ENCODE measurements around the gene CAND2.

CAND2 gene

GRCh38 chr3:12756175-12756574 lies 40.3 kb upstream of the CAND2 start:
- Histone ChIP-seq H3K27me3 (no peaks in the 10 kb centered on the region), H3K9me3 (no peaks in the 10 kb centered on the region), H4K20me1 (no peaks in the 10 kb centered on the region), H3K36me3 (no peaks in the 10 kb centered on the region), H3K27ac (no peak overlapping the region), H3K9ac (no peak overlapping the region), H3K4me1 (peaks cover 22% of the 10 kb centered on the region), H3K4me3 (no peak overlapping the region), H3K4me2 (no peak overlapping the region)
- TF ChIP-seq Cebpa-rat (IDR thresholded peaks at IDR 0.05): peak; percentile 56; the same call in 1 of the 2 replicates

DNA sequence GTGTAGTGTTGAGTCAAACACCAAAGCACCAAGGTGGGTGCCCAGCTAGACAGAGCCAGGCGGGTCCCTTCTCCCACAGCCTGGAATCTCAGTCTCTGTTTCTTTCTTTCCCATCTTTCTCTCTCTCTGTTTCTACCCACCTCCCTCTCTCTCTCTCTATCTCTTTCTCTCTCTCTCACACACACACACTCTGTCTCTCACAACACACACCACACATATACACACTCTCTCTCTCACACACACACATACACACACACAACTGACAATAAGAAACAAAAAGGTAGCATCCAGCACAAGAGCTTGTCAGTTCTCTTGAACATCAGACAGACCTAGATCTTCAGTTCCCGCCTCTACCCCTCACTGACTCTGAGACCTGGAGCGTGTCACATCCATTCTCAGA lies 39.8 kb upstream of the CAND2 start:
- H3K9ac ChIP-seq: no peak overlapping the region
- no peaks in the 10 kb centered on the region for H3K36me3 ChIP-seq
- no peak overlapping the region for H3K4me3 ChIP-seq
- no peak overlapping the region for H3K27ac ChIP-seq
- H4K20me1 ChIP-seq: no peaks in the 10 kb centered on the region
- no peak overlapping the region for H3K4me2 ChIP-seq
- H3K27me3 ChIP-seq: no peaks in the 10 kb centered on the region
- no peak for TF ChIP-seq Cebpa-rat (IDR thresholded peaks at IDR 0.05)
- H3K9me3 ChIP-seq: no peaks in the 10 kb centered on the region
- peaks cover 22% of the 10 kb centered on the region for H3K4me1 ChIP-seq

- H3K9ac ChIP-seq: no peak overlapping the region
- H4K20me1 ChIP-seq: no peaks in the 10 kb centered on the region
- H3K4me3 ChIP-seq: no peak overlapping the region
- no peak overlapping the region for H3K27ac ChIP-seq
- H3K4me2 ChIP-seq: no peak overlapping the region
- H3K36me3 ChIP-seq: no peaks in the 10 kb centered on the region
- H3K4me1 ChIP-seq: peaks cover 24% of the 10 kb centered on the region
- no peaks in the 10 kb centered on the region for H3K27me3 ChIP-seq
- no peak for TF ChIP-seq Cebpa-rat (IDR thresholded peaks at IDR 0.05)
- H3K9me3 ChIP-seq: no peaks in the 10 kb centered on the region
Observed at GRCh38 chr3:12758025-12758781, 38.3 kb upstream of the CAND2 start.

- H3K9ac ChIP-seq: no peak within 1 kb of the TSS
- H3K27ac ChIP-seq: 0 out of 2 replicates have a peak within 1 kb of the TSS, but pooled peaks have one; percentile 37
- no peaks in the 10 kb centered on the region for H3K27me3 ChIP-seq
- peaks cover 28% of the 10 kb centered on the region for H3K4me1 ChIP-seq
- no peak within 1 kb of the TSS for H3K4me3 ChIP-seq
- H4K20me1 ChIP-seq: no peaks in the 10 kb centered on the region
- peak within 1 kb of the TSS; percentile 20 for H3K4me2 ChIP-seq
- H3K9me3 ChIP-seq: no peaks in the 10 kb centered on the region
- H3K36me3 ChIP-seq: no peaks in the 10 kb centered on the region
- TF ChIP-seq Cebpa-rat (IDR thresholded peaks at IDR 0.05): no peak
Observed at GRCh38 chr3:12759097-12759679, 37.3 kb upstream of the CAND2 start, which contains the start of gene TMEM40. TSS of gene TMEM40 (minus strand) at chr3:12759259. CDS start at chr3:12749832, 9,427 bp downstream.

DNA sequence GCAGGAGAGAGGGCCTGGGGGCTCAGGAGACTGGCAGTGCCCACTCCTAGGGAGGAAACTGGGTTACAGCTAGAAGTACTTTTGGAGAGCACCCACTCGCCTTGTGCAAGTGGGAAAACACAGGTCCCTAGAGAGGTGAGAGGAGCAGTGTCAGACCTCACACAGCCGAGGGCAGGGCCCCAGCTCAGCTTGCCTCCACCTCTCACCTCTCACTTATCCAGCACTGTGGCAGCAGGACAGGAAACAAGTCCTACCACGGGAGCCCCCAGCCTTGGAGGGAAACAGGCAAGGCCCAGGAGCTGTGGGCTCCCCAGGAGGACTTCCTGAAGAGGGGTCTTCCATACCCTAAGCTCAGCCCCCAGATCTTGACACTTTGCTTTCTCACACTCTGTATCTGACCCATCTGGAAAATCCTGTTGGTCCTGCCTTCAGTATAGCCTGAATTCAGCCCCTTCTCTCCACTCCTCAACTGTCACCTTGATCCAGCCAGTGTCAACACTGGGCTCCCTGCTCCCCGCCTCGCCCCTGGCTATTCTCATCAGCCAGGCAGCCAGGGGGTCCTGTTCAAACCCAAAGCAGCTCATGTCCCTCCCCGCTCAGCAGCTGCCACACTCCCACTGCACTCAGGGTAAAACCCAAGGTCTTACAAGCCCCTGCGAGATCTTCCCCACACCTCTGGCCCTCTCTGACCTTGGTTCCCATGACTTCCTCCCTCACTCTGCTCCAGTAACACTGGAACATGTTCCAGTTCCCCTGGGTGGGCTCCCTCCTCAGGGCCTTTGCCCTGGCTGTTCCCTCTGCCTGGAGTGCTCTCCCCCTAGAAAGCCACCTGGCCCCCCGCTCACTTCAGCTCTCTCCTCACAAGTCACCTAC lies 36.6 kb upstream of the CAND2 start:
- Histone ChIP-seq H3K4me2 (peak overlapping the region; percentile 20), H4K20me1 (no peaks in the 10 kb centered on the region), H3K9ac (no peak overlapping the region), H3K27ac (0 out of 2 replicates have a peak overlapping the region, but pooled peaks have one; percentile 37), H3K27me3 (no peaks in the 10 kb centered on the region), H3K9me3 (no peaks in the 10 kb centered on the region), H3K36me3 (no peaks in the 10 kb centered on the region), H3K4me3 (no peak overlapping the region), H3K4me1 (peaks cover 28% of the 10 kb centered on the region)
- TF ChIP-seq Cebpa-rat (IDR thresholded peaks at IDR 0.05): no peak

- peaks cover 16% of the 10 kb centered on the region for H3K4me1 ChIP-seq
Observed at GRCh38 chr3:12764171-12764776, 32.2 kb upstream of the CAND2 start.

GRCh38 chr3:12766541-12766940 lies 29.9 kb upstream of the CAND2 start:
- TF ChIP-seq Cebpa-rat (IDR thresholded peaks at IDR 0.05): no peak
- Histone ChIP-seq H3K9me3 (no peaks in the 10 kb centered on the region), H3K4me2 (no peak overlapping the region), H3K27me3 (no peaks in the 10 kb centered on the region), H4K20me1 (no peaks in the 10 kb centered on the region), H3K4me3 (no peak overlapping the region), H3K9ac (no peak overlapping the region), H3K4me1 (peaks cover 6% of the 10 kb centered on the region), H3K36me3 (no peaks in the 10 kb centered on the region), H3K27ac (no peak overlapping the region)

More at GRCh38 chr3:12764171-12764776, 32.2 kb upstream of the CAND2 start:
- Histone ChIP-seq H3K27ac (no peak overlapping the region), H3K27me3 (no peaks in the 10 kb centered on the region), H3K4me2 (no peak overlapping the region), H3K36me3 (no peaks in the 10 kb centered on the region), H3K9ac (no peak overlapping the region), H3K4me3 (no peak overlapping the region), H4K20me1 (no peaks in the 10 kb centered on the region), H3K9me3 (no peaks in the 10 kb centered on the region)
- TF ChIP-seq Cebpa-rat (IDR thresholded peaks at IDR 0.05): no peak

DNA sequence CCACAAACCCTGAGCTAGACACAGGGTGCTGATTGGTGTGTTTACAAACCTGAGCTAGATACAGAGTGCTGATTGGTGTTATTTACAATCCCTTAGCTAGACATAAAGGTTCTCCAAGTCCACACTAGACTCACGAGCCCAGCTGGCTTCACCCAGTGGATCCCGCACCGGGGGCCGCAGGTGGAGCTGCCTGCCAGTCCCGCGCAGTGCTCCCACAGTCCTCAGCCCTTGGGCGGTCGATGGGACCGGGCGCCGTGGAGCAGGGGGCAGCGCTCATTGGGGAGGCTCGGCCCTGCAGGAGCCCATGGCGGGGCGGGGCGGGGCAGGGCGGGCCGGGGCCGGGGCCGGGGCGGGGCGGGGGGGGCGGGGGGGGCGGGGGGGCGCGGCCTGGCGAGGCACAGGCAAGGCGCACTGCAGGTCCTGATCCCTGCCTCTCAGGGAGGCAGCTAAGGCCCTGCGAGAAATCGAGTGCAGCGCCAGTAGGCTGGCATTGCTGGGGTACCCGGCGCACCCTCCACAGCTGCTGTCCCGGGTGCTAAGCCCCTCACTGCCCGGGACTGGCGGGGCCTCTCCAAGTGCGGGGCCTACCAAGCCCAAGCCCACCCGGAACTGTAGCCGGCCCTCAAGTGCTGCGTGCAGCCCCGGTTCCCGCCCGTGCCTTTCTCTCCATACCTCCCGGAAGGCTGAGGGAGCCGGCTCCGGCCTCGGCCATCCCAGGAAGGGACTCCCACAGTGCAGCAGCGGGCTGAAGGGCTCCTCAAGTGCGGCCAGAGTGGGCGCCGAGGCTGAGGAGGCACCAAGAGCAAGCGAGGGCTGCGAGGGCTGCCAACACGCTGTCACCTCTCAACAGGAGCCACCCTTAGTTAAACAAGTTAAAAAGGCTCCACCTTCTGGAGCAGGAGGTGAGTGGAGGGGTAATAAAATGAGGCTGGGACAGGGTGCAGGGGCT lies 27.6 kb upstream of the CAND2 start:
- Histone ChIP-seq H3K9ac (no peak overlapping the region), H3K4me3 (no peak overlapping the region), H3K4me1 (no peaks in the 10 kb centered on the region; the same call in 1 of the 2 replicates), H3K27me3 (no peaks in the 10 kb centered on the region), H4K20me1 (no peaks in the 10 kb centered on the region), H3K9me3 (no peaks in the 10 kb centered on the region), H3K36me3 (no peaks in the 10 kb centered on the region), H3K27ac (no peak overlapping the region), H3K4me2 (no peak overlapping the region)
- TF ChIP-seq Cebpa-rat (IDR thresholded peaks at IDR 0.05): no peak
